Measurements from ENCODE around the gene CLEC4E. TPM values are rescaled to one million over a fixed set of nuclear protein-coding genes. Genes with fewer than 3 reads are reported as not detected.
"Not testable (repeated sequence)": the region's sequence is repeated elsewhere in the genome, so short reads cannot be mapped to it uniquely, and the experiment has no call there.

Gene CLEC4E
- total RNA-seq, 1 experiment from 2014 or later, result not detected

DNA sequence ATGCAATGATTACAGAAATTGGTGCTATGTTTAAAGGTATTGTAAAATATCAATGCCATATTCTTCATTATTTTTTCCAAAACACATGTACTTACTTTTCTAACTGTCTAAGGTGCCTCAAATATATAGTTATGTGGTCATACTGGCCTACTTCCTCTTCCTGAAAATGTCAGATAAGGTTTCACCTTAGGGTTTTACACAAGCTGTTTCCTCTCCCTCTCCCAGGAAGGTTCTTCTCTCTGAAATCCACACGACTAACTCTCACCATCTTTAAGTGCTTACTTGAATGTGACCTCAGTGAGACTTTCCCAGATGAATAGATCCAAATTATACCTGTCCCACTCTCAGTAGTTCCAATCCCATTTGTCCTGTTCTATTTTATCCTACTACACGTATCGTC, 39.0 kb downstream of the CLEC4E start:
- no peaks in the 10 kb centered on the region for H3K36me3 ChIP-seq (ENCODE audit: control insufficient read depth, insufficient read depth, low read length)
- H3K27ac ChIP-seq (ENCODE audit: low read length), result no peak overlapping the region
- ChIA-PET POLR2A (no interaction called here), CTCF (interaction anchor here (0.6 kb wide), 1 partner anchor 822 kb away, joined by 4 read pairs; no protein-coding TSS in a partner anchor)
- no peaks in the 10 kb centered on the region for H3K4me1 ChIP-seq (ENCODE audit: control insufficient read depth, insufficient read depth, low read length)
- TF ChIP-seq SIN3A (IDR thresholded peaks at IDR 0.05; ENCODE audit: borderline replicate concordance, insufficient read depth, low read depth, low read length) (no peak), REST (IDR thresholded peaks at IDR 0.05; ENCODE audit: insufficient read depth in 1 of 2, low read depth in 2 of 2, low read length in 1 of 2) (no peak), TCF7L2 (IDR thresholded peaks at IDR 0.05; ENCODE audit: low read depth, low read length) (no peak), CTCF (IDR thresholded peaks at IDR 0.05) (no peak)
- BruUV-seq (replicated peaks), result no TSS peak
- no peak for ATAC-seq
- DNase-seq (ENCODE audit: low read depth, low spot score), result no peak
- H3K9me3 ChIP-seq (ENCODE audit: control insufficient read depth, insufficient read depth, low read depth, low read length), result no peaks in the 10 kb centered on the region
- in situ Hi-C loops (cut with HindIII; ENCODE audit: low pct_unique_long_range_greater_than_20kb, low sequenced_read_pairs) (no loop called here), intact Hi-C loops (cut with micrococcal nuclease; ENCODE audit: unreplicated experiment) (no loop called here)
- H3K4me3 ChIP-seq (ENCODE audit: low read depth in 2 of 2, low read length in 2 of 2), result no peak overlapping the region
- H3K27me3 ChIP-seq (ENCODE audit: control insufficient read depth, insufficient read depth, low read length), result peaks cover 6% of the 10 kb centered on the region; the same call in 1 of the 2 replicates

- ATAC-seq (no peak), DNase-seq (ENCODE audit: low read depth, low spot score) (no peak)
- no TSS peak for BruUV-seq (replicated peaks)
- intact Hi-C loops (cut with micrococcal nuclease; ENCODE audit: unreplicated experiment), result no loop called here
- Histone ChIP-seq H3K4me3 (ENCODE audit: low read depth in 2 of 2, low read length in 2 of 2) (no peak overlapping the region), H3K27ac (ENCODE audit: low read length) (no peak overlapping the region), H3K36me3 (ENCODE audit: control insufficient read depth, insufficient read depth, low read length) (no peaks in the 10 kb centered on the region), H3K4me1 (ENCODE audit: control insufficient read depth, insufficient read depth, low read length) (no peaks in the 10 kb centered on the region), H3K27me3 (ENCODE audit: control insufficient read depth, insufficient read depth, low read length) (peaks cover 6% of the 10 kb centered on the region; the same call in 1 of the 2 replicates), H3K9me3 (ENCODE audit: control insufficient read depth, insufficient read depth, low read depth, low read length) (no peaks in the 10 kb centered on the region)
- POLR2A ChIA-PET, result no interaction called here
- TF ChIP-seq POLR2AphosphoS5 (IDR thresholded peaks at IDR 0.05; ENCODE audit: low read depth, low read length), result no peak
- TF ChIP-seq TCF7L2 (IDR thresholded peaks at IDR 0.05; ENCODE audit: low read depth, low read length), result no peak
- CTCF ChIA-PET, result no interaction called here
- in situ Hi-C loops (cut with HindIII; ENCODE audit: low pct_unique_long_range_greater_than_20kb, low sequenced_read_pairs), result no loop called here
These were observed 41.1 kb downstream of the CLEC4E start for GRCh38 chr12:8499616-8500015.

DNA sequence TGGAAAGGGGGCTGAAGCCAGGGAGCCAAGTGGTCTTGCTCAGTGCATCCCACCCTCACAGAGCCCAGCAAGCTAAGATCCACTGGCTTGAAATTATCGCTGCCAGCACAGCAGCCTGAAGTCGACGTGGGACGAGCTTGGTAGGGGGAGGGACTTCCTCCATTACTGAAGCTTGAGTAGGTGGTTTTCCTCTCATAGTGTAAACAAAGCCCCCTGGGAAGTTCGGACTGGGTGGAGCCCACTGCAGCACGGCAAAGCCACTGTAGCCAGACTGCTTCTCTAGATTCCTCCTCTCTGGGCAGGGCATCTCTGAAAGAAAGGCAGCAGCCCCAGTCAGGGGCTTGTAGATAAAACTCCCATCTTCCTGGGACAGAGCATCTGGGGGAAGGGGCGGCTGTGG, 44.6 kb downstream of the CLEC4E start:
- H3K9me3 ChIP-seq (ENCODE audit: control insufficient read depth, insufficient read depth, low read depth, low read length); H3K36me3 ChIP-seq (ENCODE audit: control insufficient read depth, insufficient read depth, low read length); H3K27me3 ChIP-seq (ENCODE audit: control insufficient read depth, insufficient read depth, low read length); H3K4me3 ChIP-seq (ENCODE audit: low read depth in 2 of 2, low read length in 2 of 2); intact Hi-C loops (cut with micrococcal nuclease; ENCODE audit: unreplicated experiment); H3K27ac ChIP-seq (ENCODE audit: low read length); H3K4me1 ChIP-seq (ENCODE audit: control insufficient read depth, insufficient read depth, low read length); in situ Hi-C loops (cut with HindIII; ENCODE audit: low pct_unique_long_range_greater_than_20kb, low sequenced_read_pairs); CTCF ChIA-PET; DNase-seq (ENCODE audit: low read depth, low spot score); ATAC-seq; BruUV-seq (replicated peaks): not testable (repeated sequence)
- POLR2A ChIA-PET, result interaction anchor here (0.6 kb wide), 1 partner anchor 1111 kb away, joined by 8 read pairs; no protein-coding TSS in a partner anchor

DNA sequence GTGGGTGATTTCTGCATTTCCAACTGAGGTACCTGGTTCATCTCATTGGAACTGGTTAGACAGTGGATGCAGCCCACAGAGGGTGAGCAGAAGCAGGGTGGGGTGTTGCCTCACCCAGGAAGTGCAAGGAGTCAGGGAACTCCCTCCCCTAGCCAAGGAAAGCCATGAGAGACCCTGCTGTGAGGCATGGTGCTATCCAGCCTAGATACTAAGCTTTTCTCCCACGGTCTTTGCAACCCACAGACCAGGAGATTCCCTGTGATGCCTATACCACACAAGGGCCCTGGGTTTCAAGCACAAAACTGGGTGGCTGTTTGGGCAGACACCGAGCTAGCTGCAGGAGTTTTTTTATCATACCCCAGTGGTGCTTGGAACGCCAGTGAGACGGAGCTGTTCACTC, 45.0 kb downstream of the CLEC4E start:
- in situ Hi-C loops (cut with HindIII; ENCODE audit: low pct_unique_long_range_greater_than_20kb, low sequenced_read_pairs); CTCF ChIA-PET; H3K27me3 ChIP-seq (ENCODE audit: control insufficient read depth, insufficient read depth, low read length): not testable (repeated sequence)

More for the DNA sequence above, 45.0 kb downstream of the CLEC4E start:
- POLR2A ChIA-PET, result interaction anchor here (0.6 kb wide), 1 partner anchor 1111 kb away, joined by 8 read pairs; no protein-coding TSS in a partner anchor
- ATAC-seq; H3K4me3 ChIP-seq (ENCODE audit: low read depth in 2 of 2, low read length in 2 of 2); H3K4me1 ChIP-seq (ENCODE audit: control insufficient read depth, insufficient read depth, low read length); H3K27ac ChIP-seq (ENCODE audit: low read length); BruUV-seq (replicated peaks); H3K9me3 ChIP-seq (ENCODE audit: control insufficient read depth, insufficient read depth, low read depth, low read length); DNase-seq (ENCODE audit: low read depth, low spot score); intact Hi-C loops (cut with micrococcal nuclease; ENCODE audit: unreplicated experiment); H3K36me3 ChIP-seq (ENCODE audit: control insufficient read depth, insufficient read depth, low read length): not testable (repeated sequence)
